Bronchial epithelial cell (primary cell): ENCODE results near the gene SLC9A1. TPM values are rescaled to one million over a fixed set of nuclear protein-coding genes. Genes with fewer than 3 reads are reported as not detected.

Source experiments
- DNase-seq: peaks from one replicate; pipeline ENCODE4 v3.0.0-alpha.2; 2010; ENCODE audit warnings: low read depth
- FAIRE-seq: peaks from 2 replicates; lab custom pipeline; 2011; peaks lifted over from hg19 to GRCh38; lab: Jason Lieb, UNC
- H3K27me3 ChIP-seq: 2 replicates; pipeline ENCODE4 v1.5.1; 2011; ENCODE audit warnings: low read length; ENCODE audit not compliant: control insufficient read depth, insufficient read depth
- H3K36me3 ChIP-seq: 2 replicates; pipeline ENCODE4 v1.5.1; 2011; ENCODE audit warnings: low read length; ENCODE audit not compliant: control insufficient read depth, insufficient read depth
- H3K4me3 ChIP-seq: 2 replicates; pipeline ENCODE4 v1.5.1; 2011; ENCODE audit warnings: mild to moderate bottlenecking, low read depth, low read length, control low read depth
- total RNA-seq: library from RNA; depleted of rRNA; stranded (reverse); fragments of >200 nt; gene quantifications from 2 replicates; pipeline ENCODE4 v1.2.1, GENCODE V29; 2014
- TF ChIP-seq, protein P1 (sequence below): IDR thresholded peaks from 2 replicates; pipeline ENCODE4 v1.5.1; 2011; ENCODE audit warnings: mild to moderate bottlenecking, moderate library complexity, low read length, control low read depth, inconsistent platforms; ENCODE audit not compliant: insufficient read depth, severe bottlenecking

Gene SLC9A1
- total RNA-seq, 1 donor from 2014 or later: 5.0 TPM

GRCh38 chr1:27090911-27091310 lies 64.0 kb downstream of the SLC9A1 start:
- TF ChIP-seq, protein P1, sequence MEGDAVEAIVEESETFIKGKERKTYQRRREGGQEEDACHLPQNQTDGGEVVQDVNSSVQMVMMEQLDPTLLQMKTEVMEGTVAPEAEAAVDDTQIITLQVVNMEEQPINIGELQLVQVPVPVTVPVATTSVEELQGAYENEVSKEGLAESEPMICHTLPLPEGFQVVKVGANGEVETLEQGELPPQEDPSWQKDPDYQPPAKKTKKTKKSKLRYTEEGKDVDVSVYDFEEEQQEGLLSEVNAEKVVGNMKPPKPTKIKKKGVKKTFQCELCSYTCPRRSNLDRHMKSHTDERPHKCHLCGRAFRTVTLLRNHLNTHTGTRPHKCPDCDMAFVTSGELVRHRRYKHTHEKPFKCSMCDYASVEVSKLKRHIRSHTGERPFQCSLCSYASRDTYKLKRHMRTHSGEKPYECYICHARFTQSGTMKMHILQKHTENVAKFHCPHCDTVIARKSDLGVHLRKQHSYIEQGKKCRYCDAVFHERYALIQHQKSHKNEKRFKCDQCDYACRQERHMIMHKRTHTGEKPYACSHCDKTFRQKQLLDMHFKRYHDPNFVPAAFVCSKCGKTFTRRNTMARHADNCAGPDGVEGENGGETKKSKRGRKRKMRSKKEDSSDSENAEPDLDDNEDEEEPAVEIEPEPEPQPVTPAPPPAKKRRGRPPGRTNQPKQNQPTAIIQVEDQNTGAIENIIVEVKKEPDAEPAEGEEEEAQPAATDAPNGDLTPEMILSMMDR: no peak
- H3K27me3 ChIP-seq: no peaks in the 10 kb centered on the region
- H3K4me3 ChIP-seq: no peak overlapping the region
- DNase-seq (peak; percentile 82), FAIRE-seq (no peak)
- no peaks in the 10 kb centered on the region for H3K36me3 ChIP-seq

GRCh38 chr1:27087371-27088220 lies 67.3 kb downstream of the SLC9A1 start:
- Histone ChIP-seq H3K36me3 (no peaks in the 10 kb centered on the region), H3K4me3 (no peak overlapping the region), H3K27me3 (no peaks in the 10 kb centered on the region)
- DNase-seq: no peak
- peak; percentile 84 for FAIRE-seq
- TF ChIP-seq, protein P1: no peak

GRCh38 chr1:27086628-27087027 lies 68.3 kb downstream of the SLC9A1 start:
- FAIRE-seq: no peak
- H3K4me3 ChIP-seq: no peak overlapping the region

GRCh38 chr1:27086026-27086425 lies 68.9 kb downstream of the SLC9A1 start:
- TF ChIP-seq, protein P1: no peak
- Histone ChIP-seq H3K27me3 (no peaks in the 10 kb centered on the region), H3K4me3 (no peak overlapping the region), H3K36me3 (no peaks in the 10 kb centered on the region)
- DNase-seq (no peak), FAIRE-seq (no peak)

More at GRCh38 chr1:27086628-27087027, 68.3 kb downstream of the SLC9A1 start:
- TF ChIP-seq, protein P1: no peak
- Histone ChIP-seq H3K36me3 (no peaks in the 10 kb centered on the region), H3K27me3 (no peaks in the 10 kb centered on the region)
- DNase-seq: no peak

- Histone ChIP-seq H3K4me3 (no peak overlapping the region), H3K27me3 (no peaks in the 10 kb centered on the region), H3K36me3 (no peaks in the 10 kb centered on the region)
- TF ChIP-seq, protein P1: no peak
- FAIRE-seq: no peak
- DNase-seq: no peak
Observed at GRCh38 chr1:27084107-27084506, 70.8 kb downstream of the SLC9A1 start.
